Cortex of kidney (tissue), 1 donor: Measurements from ENCODE around the gene SARM1.
"Not testable (repeated sequence)": the region's sequence is repeated elsewhere in the genome, so short reads cannot be mapped to it uniquely, and the experiment has no call there.

Experiments used
- DNase-seq: peaks from one replicate; lab custom pipeline; 2025; lab: John Stamatoyannopoulos, UW

Gene SARM1

GRCh38 chr17:28371245-28372202, at the start of gene SARM1:
Gene SARM1, plus strand, starts transcription at chr17:28371694. Its CDS starts 339 bp downstream, at chr17:28372033.
- DNase-seq, result no peak

- DNase-seq, result no peak
Measured at GRCh38 chr17:28324267-28324745, 47.2 kb upstream of the SARM1 start.

GRCh38 chr17:28324781-28325180, 46.7 kb upstream of the SARM1 start:
- no peak for DNase-seq

GRCh38 chr17:28325211-28325610, 46.3 kb upstream of the SARM1 start:
- no peak for DNase-seq

GRCh38 chr17:28326114-28326513, 45.4 kb upstream of the SARM1 start:
- no peak for DNase-seq

GRCh38 chr17:28327031-28327607, 44.4 kb upstream of the SARM1 start:
- no peak for DNase-seq

- no peak for DNase-seq
Measured at GRCh38 chr17:28327709-28328108, 43.8 kb upstream of the SARM1 start.

GRCh38 chr17:28328325-28328724, 43.2 kb upstream of the SARM1 start:
- DNase-seq, result no peak

- DNase-seq, result no peak
Measured at GRCh38 chr17:28330671-28331070, 40.8 kb upstream of the SARM1 start.

- no peak for DNase-seq
Measured at GRCh38 chr17:28331891-28332420, 39.5 kb upstream of the SARM1 start.

- DNase-seq, result no peak
Measured at GRCh38 chr17:28333083-28333746, 38.3 kb upstream of the SARM1 start.

- DNase-seq, result no peak
Measured at GRCh38 chr17:28334171-28334570, 37.3 kb upstream of the SARM1 start.

- DNase-seq, result no peak
Measured at GRCh38 chr17:28334666-28335200, 36.8 kb upstream of the SARM1 start.

GRCh38 chr17:28335201-28335958, 36.1 kb upstream of the SARM1 start, which contains the start of the genes IFT20 and TNFAIP1:
Gene IFT20, minus strand, starts transcription at chr17:28335472. Its CDS starts 3,487 bp downstream, at chr17:28331985.
Gene TNFAIP1, plus strand, starts transcription at chr17:28335761. Its CDS starts 3,761 bp downstream, at chr17:28339522.
- peak; percentile 73 for DNase-seq

GRCh38 chr17:28335959-28336871, 35.3 kb upstream of the SARM1 start:
- no peak for DNase-seq

- DNase-seq, result no peak
Measured at GRCh38 chr17:28338056-28338768, 33.3 kb upstream of the SARM1 start.

GRCh38 chr17:28338769-28339212, 32.7 kb upstream of the SARM1 start:
- not testable (repeated sequence) for DNase-seq

GRCh38 chr17:28339431-28339830, 32.1 kb upstream of the SARM1 start:
- DNase-seq, result no peak

- DNase-seq, result no peak
Measured at GRCh38 chr17:28340374-28340773, 31.1 kb upstream of the SARM1 start.
